ENCODE measurements around the gene ANKRD35.

The ANKRD35 gene

GRCh38 chr1:145918144-145918991, 32.7 kb upstream of the ANKRD35 start, which contains the start of gene PEX11B:
PEX11B (minus strand) TSS chr1:145918717; CDS start chr1:145918688, 29 bp downstream.
- Histone ChIP-seq H3K9me3 (ENCODE audit: control insufficient read depth in 1 of 2, low read length in 2 of 2) (no peaks in the 10 kb centered on the region), H3K36me3 (ENCODE audit: control insufficient read depth in 1 of 2, insufficient read depth in 2 of 2, low read length in 2 of 2) (peaks cover 15 to 22% of the 10 kb centered on the region in 2 donors)

GRCh38 chr1:145917595-145917994, 31.9 kb upstream of the ANKRD35 start:
- Histone ChIP-seq H3K27me3 (ENCODE audit: low read depth, low read length) (no peaks in the 10 kb centered on the region), H3K4me1 (ENCODE audit: control insufficient read depth in 1 of 2, insufficient read depth in 2 of 2, low read length in 2 of 2) (peaks cover 6 to 25% of the 10 kb centered on the region in 2 donors), H3K27ac (ENCODE audit: low read length) (peak overlapping the region; percentile 92), H3K4me3 (ENCODE audit: low read depth in 1 of 2, low read length in 2 of 2) (peak overlapping the region; percentile 95 to 98), H3K9me3 (ENCODE audit: control insufficient read depth in 1 of 2, low read length in 2 of 2) (no peaks in the 10 kb centered on the region), H3K36me3 (ENCODE audit: control insufficient read depth in 1 of 2, insufficient read depth in 2 of 2, low read length in 2 of 2) (peaks cover 15 to 28% of the 10 kb centered on the region in 2 donors)

More at GRCh38 chr1:145918144-145918991, 32.7 kb upstream of the ANKRD35 start, which contains the start of gene PEX11B:
- Histone ChIP-seq H3K4me1 (ENCODE audit: control insufficient read depth in 1 of 2, insufficient read depth in 2 of 2, low read length in 2 of 2) (peaks cover 6 to 25% of the 10 kb centered on the region in 2 donors), H3K27me3 (ENCODE audit: low read depth, low read length) (no peaks in the 10 kb centered on the region), H3K4me3 (ENCODE audit: low read depth in 1 of 2, low read length in 2 of 2) (peak within 1 kb of the TSS; percentile 95 to 98), H3K27ac (ENCODE audit: low read length) (peak within 1 kb of the TSS; percentile 92)

GRCh38 chr1:145916745-145917144, 31.1 kb upstream of the ANKRD35 start:
- Histone ChIP-seq H3K4me1 (ENCODE audit: control insufficient read depth in 1 of 2, insufficient read depth in 2 of 2, low read length in 2 of 2) (peaks cover 6 to 25% of the 10 kb centered on the region in 2 donors), H3K27me3 (ENCODE audit: low read depth, low read length) (no peaks in the 10 kb centered on the region), H3K9me3 (ENCODE audit: control insufficient read depth in 1 of 2, low read length in 2 of 2) (no peaks in the 10 kb centered on the region), H3K27ac (ENCODE audit: low read length) (no peak overlapping the region), H3K4me3 (ENCODE audit: low read depth in 1 of 2, low read length in 2 of 2) (no peak overlapping the region), H3K36me3 (ENCODE audit: control insufficient read depth in 1 of 2, insufficient read depth in 2 of 2, low read length in 2 of 2) (peaks cover 23 to 35% of the 10 kb centered on the region in 2 donors)

GRCh38 chr1:145912128-145912641, 26.5 kb upstream of the ANKRD35 start:
- Histone ChIP-seq H3K27ac (ENCODE audit: low read length) (no peak overlapping the region), H3K4me3 (ENCODE audit: low read depth in 1 of 2, low read length in 2 of 2) (no peak overlapping the region), H3K27me3 (ENCODE audit: low read depth, low read length) (no peaks in the 10 kb centered on the region), H3K4me1 (ENCODE audit: control insufficient read depth in 1 of 2, insufficient read depth in 2 of 2, low read length in 2 of 2) (peaks cover 0 to 10% of the 10 kb centered on the region in 2 donors), H3K9me3 (ENCODE audit: control insufficient read depth in 1 of 2, low read length in 2 of 2) (no peaks in the 10 kb centered on the region), H3K36me3 (ENCODE audit: control insufficient read depth in 1 of 2, insufficient read depth in 2 of 2, low read length in 2 of 2) (peaks cover 34 to 46% of the 10 kb centered on the region in 2 donors)

- Histone ChIP-seq H3K27me3 (ENCODE audit: low read depth, low read length) (no peaks in the 10 kb centered on the region), H3K9me3 (ENCODE audit: control insufficient read depth in 1 of 2, low read length in 2 of 2) (no peaks in the 10 kb centered on the region), H3K27ac (ENCODE audit: low read length) (no peak overlapping the region), H3K36me3 (ENCODE audit: control insufficient read depth in 1 of 2, insufficient read depth in 2 of 2, low read length in 2 of 2) (peaks cover 19 to 27% of the 10 kb centered on the region in 2 donors), H3K4me3 (ENCODE audit: low read depth in 1 of 2, low read length in 2 of 2) (no peak overlapping the region), H3K4me1 (ENCODE audit: control insufficient read depth in 1 of 2, insufficient read depth in 2 of 2, low read length in 2 of 2) (peaks cover 0 to 3% of the 10 kb centered on the region in 2 donors)
Measured at GRCh38 chr1:145908653-145909052, 23.0 kb upstream of the ANKRD35 start.

GRCh38 chr1:145906954-145907753, 21.5 kb upstream of the ANKRD35 start:
- no peak overlapping the region for H3K4me3 ChIP-seq (ENCODE audit: low read depth in 1 of 2, low read length in 2 of 2)
- H3K9me3 ChIP-seq (ENCODE audit: control insufficient read depth in 1 of 2, low read length in 2 of 2) = no peaks in the 10 kb centered on the region
- H3K36me3 ChIP-seq (ENCODE audit: control insufficient read depth in 1 of 2, insufficient read depth in 2 of 2, low read length in 2 of 2) = peaks cover 15% of the 10 kb centered on the region in 2 donors
- no peaks in the 10 kb centered on the region for H3K27me3 ChIP-seq (ENCODE audit: low read depth, low read length)
- H3K4me1 ChIP-seq (ENCODE audit: control insufficient read depth in 1 of 2, insufficient read depth in 2 of 2, low read length in 2 of 2) = peaks cover 0 to 3% of the 10 kb centered on the region in 2 donors
- H3K27ac ChIP-seq (ENCODE audit: low read length) = peak overlapping the region; percentile 20

- Histone ChIP-seq H3K36me3 (ENCODE audit: control insufficient read depth in 1 of 2, insufficient read depth in 2 of 2, low read length in 2 of 2) (no peaks in the 10 kb centered on the region), H3K9me3 (ENCODE audit: control insufficient read depth in 1 of 2, low read length in 2 of 2) (no peaks in the 10 kb centered on the region)
Measured at GRCh38 chr1:145901312-145902021, 15.8 kb upstream of the ANKRD35 start.

GRCh38 chr1:145898756-145899155, 13.1 kb upstream of the ANKRD35 start:
- Histone ChIP-seq H3K9me3 (ENCODE audit: control insufficient read depth in 1 of 2, low read length in 2 of 2) (no peaks in the 10 kb centered on the region), H3K4me1 (ENCODE audit: control insufficient read depth in 1 of 2, insufficient read depth in 2 of 2, low read length in 2 of 2) (no peaks in the 10 kb centered on the region), H3K4me3 (ENCODE audit: low read depth in 1 of 2, low read length in 2 of 2) (no peak overlapping the region), H3K27ac (ENCODE audit: low read length) (no peak overlapping the region), H3K36me3 (ENCODE audit: control insufficient read depth in 1 of 2, insufficient read depth in 2 of 2, low read length in 2 of 2) (no peaks in the 10 kb centered on the region), H3K27me3 (ENCODE audit: low read depth, low read length) (no peaks in the 10 kb centered on the region)

More at GRCh38 chr1:145901312-145902021, 15.8 kb upstream of the ANKRD35 start:
- no peak overlapping the region for H3K4me3 ChIP-seq (ENCODE audit: low read depth in 1 of 2, low read length in 2 of 2)
- H3K27me3 ChIP-seq (ENCODE audit: low read depth, low read length) = no peaks in the 10 kb centered on the region
- H3K27ac ChIP-seq (ENCODE audit: low read length) = no peak overlapping the region
- no peaks in the 10 kb centered on the region for H3K4me1 ChIP-seq (ENCODE audit: control insufficient read depth in 1 of 2, insufficient read depth in 2 of 2, low read length in 2 of 2)

- no peak overlapping the region for H3K27ac ChIP-seq (ENCODE audit: low read length)
- H3K9me3 ChIP-seq (ENCODE audit: control insufficient read depth in 1 of 2, low read length in 2 of 2) = no peaks in the 10 kb centered on the region
- H3K36me3 ChIP-seq (ENCODE audit: control insufficient read depth in 1 of 2, insufficient read depth in 2 of 2, low read length in 2 of 2) = no peaks in the 10 kb centered on the region
- no peaks in the 10 kb centered on the region for H3K27me3 ChIP-seq (ENCODE audit: low read depth, low read length)
- H3K4me1 ChIP-seq (ENCODE audit: control insufficient read depth in 1 of 2, insufficient read depth in 2 of 2, low read length in 2 of 2) = no peaks in the 10 kb centered on the region
- H3K4me3 ChIP-seq (ENCODE audit: low read depth in 1 of 2, low read length in 2 of 2) = no peak overlapping the region
Measured at GRCh38 chr1:145897969-145898368, 12.3 kb upstream of the ANKRD35 start.

GRCh38 chr1:145895471-145895870, 9.8 kb upstream of the ANKRD35 start:
- Histone ChIP-seq H3K9me3 (ENCODE audit: control insufficient read depth in 1 of 2, low read length in 2 of 2) (no peaks in the 10 kb centered on the region), H3K4me1 (ENCODE audit: control insufficient read depth in 1 of 2, insufficient read depth in 2 of 2, low read length in 2 of 2) (peaks cover 8 to 17% of the 10 kb centered on the region in 2 donors), H3K27ac (ENCODE audit: low read length) (no peak overlapping the region), H3K27me3 (ENCODE audit: low read depth, low read length) (no peaks in the 10 kb centered on the region), H3K4me3 (ENCODE audit: low read depth in 1 of 2, low read length in 2 of 2) (no peak overlapping the region), H3K36me3 (ENCODE audit: control insufficient read depth in 1 of 2, insufficient read depth in 2 of 2, low read length in 2 of 2) (peaks cover 0 to 4% of the 10 kb centered on the region in 2 donors)
